AG09309 (cell line): Measurements from ENCODE around the gene ZNF766.

Source experiments
- DNase-seq: peaks from one replicate; pipeline ENCODE4 v3.0.0-alpha.2; 2010; ENCODE audit warnings: low read depth
- H3K4me3 ChIP-seq: 2 replicates; pipeline ENCODE4 v1.5.1; 2011; ENCODE audit warnings: mild to moderate bottlenecking, low read depth, low read length, moderate library complexity; ENCODE audit not compliant: control insufficient read depth
- TF ChIP-seq, protein P1 (sequence below): IDR thresholded peaks from 2 replicates; pipeline ENCODE4 v1.5.1; 2011; ENCODE audit warnings: mild to moderate bottlenecking, low read depth, low read length, inconsistent platforms; ENCODE audit not compliant: insufficient read depth, control insufficient read depth; ENCODE audit errors: missing control alignments

The ZNF766 gene

GRCh38 chr19:52269338-52270261 is at the start of gene ZNF766:
Gene ZNF766 (plus strand): TSS chr19:52269587. CDS start chr19:52269614, 27 bp downstream.
- H3K4me3 ChIP-seq = peak within 1 kb of the TSS; percentile 60
- TF ChIP-seq, protein P1, sequence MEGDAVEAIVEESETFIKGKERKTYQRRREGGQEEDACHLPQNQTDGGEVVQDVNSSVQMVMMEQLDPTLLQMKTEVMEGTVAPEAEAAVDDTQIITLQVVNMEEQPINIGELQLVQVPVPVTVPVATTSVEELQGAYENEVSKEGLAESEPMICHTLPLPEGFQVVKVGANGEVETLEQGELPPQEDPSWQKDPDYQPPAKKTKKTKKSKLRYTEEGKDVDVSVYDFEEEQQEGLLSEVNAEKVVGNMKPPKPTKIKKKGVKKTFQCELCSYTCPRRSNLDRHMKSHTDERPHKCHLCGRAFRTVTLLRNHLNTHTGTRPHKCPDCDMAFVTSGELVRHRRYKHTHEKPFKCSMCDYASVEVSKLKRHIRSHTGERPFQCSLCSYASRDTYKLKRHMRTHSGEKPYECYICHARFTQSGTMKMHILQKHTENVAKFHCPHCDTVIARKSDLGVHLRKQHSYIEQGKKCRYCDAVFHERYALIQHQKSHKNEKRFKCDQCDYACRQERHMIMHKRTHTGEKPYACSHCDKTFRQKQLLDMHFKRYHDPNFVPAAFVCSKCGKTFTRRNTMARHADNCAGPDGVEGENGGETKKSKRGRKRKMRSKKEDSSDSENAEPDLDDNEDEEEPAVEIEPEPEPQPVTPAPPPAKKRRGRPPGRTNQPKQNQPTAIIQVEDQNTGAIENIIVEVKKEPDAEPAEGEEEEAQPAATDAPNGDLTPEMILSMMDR = no peak
- peak; percentile 71 for DNase-seq

- TF ChIP-seq, protein P1 = no peak
- DNase-seq = no peak
Measured at GRCh38 chr19:52219611-52220010, 49.8 kb upstream of the ZNF766 start.

GRCh38 chr19:52221031-52221430 is 48.4 kb upstream of the ZNF766 start:
- H3K4me3 ChIP-seq = no peak overlapping the region
- TF ChIP-seq, protein P1 = no peak

More at GRCh38 chr19:52219611-52220010, 49.8 kb upstream of the ZNF766 start:
- no peak overlapping the region for H3K4me3 ChIP-seq

GRCh38 chr19:52221831-52222375 is 47.5 kb upstream of the ZNF766 start:
- no peak overlapping the region for H3K4me3 ChIP-seq
- TF ChIP-seq, protein P1 = no peak
- DNase-seq = no peak

More at GRCh38 chr19:52221031-52221430, 48.4 kb upstream of the ZNF766 start:
- DNase-seq = no peak

DNA sequence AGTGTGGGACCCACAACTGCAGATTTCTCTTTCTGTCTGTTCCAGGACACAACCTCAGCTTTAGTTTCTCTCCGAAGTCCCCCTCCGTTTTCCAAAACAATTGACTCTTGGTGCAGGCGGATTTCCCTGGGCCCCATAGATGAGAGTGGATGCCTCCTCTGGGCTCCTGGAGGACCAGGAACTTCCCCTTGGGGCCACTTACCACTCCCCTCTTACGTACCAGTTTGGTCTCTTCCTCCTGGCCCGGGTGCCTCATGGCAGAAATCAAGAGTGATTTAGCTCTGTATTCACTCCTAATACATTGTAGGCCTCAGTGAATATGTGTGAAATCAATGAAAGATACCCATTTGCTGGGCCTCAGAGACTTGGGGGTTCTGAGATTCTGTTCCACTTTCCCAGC is 45.2 kb upstream of the ZNF766 start:
- H3K4me3 ChIP-seq = no peak overlapping the region
- no peak for DNase-seq
- TF ChIP-seq, protein P1 = no peak

DNA sequence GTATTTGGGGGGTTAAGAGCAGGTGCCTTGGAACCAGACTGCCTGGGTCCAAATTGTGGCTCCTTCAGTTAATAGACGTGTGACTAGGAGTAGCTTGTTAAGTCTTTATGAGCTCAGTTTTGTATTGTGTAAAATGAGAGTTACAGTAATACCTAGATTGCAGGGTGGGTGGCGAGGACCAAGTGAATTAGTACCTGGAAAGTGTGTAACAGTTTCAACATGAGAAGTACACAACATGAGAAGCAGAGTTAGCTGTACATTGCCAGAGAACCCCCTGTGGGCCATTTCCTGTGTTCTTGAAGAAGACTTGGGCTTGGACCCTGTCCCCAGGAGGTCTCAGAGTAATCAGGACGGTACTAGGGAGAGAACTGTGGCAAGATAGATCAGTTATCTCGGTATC is 42.7 kb upstream of the ZNF766 start:
- TF ChIP-seq, protein P1 = no peak
- no peak for DNase-seq
- H3K4me3 ChIP-seq = no peak overlapping the region
